ENCODE results near the gene RNF111.
"Not testable (repeated sequence)": the region's sequence is repeated elsewhere in the genome, so short reads cannot be mapped to it uniquely, and the experiment has no call there.

The RNF111 gene

DNA sequence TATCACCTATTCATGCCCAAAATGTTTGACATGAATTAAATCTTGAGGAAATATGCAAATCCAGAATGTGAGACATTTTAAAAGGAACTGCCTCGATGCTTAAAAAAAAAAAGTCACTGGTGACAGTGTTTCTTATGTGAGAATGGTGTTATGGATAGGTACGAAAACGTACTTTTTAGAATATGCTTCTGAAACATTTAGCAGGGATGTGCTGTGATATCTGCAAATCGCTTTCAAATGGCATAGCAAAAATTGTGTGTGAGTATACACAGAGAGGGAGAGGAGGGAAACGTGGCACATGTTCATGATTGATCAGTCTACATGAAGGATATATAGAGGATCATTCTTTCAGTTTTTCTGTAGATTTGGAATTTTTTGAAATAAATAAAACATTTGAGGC lies 133.5 kb downstream of the RNF111 start:
- TF ChIP-seq, protein P1, sequence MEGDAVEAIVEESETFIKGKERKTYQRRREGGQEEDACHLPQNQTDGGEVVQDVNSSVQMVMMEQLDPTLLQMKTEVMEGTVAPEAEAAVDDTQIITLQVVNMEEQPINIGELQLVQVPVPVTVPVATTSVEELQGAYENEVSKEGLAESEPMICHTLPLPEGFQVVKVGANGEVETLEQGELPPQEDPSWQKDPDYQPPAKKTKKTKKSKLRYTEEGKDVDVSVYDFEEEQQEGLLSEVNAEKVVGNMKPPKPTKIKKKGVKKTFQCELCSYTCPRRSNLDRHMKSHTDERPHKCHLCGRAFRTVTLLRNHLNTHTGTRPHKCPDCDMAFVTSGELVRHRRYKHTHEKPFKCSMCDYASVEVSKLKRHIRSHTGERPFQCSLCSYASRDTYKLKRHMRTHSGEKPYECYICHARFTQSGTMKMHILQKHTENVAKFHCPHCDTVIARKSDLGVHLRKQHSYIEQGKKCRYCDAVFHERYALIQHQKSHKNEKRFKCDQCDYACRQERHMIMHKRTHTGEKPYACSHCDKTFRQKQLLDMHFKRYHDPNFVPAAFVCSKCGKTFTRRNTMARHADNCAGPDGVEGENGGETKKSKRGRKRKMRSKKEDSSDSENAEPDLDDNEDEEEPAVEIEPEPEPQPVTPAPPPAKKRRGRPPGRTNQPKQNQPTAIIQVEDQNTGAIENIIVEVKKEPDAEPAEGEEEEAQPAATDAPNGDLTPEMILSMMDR (IDR thresholded peaks at IDR 0.05; ENCODE audit: insufficient read depth, low read depth, low read length, missing control alignments): no peak
- no peak overlapping the region for H3K4me3 ChIP-seq (ENCODE audit: low read length)
- DNase-seq (ENCODE audit: low read depth): no peak

DNA sequence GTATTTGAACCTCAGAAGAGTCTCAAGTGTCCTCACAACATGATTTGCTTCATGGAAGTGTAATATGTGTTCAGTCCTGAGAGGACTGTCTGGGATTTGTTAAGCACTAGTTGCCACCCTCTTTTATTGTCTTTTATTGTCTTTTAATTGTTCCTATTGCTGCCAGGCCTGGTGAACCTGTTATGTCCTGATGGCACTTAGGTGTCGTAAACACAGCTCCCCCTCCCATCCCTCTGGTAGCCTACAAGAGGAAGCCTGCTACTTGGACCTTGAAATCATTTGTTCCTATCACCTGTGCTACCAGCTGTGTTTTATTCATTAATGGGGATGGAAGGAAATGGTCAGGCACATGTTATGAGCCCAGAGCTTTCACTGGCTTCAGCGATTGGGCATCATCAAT lies 136.8 kb downstream of the RNF111 start:
- TF ChIP-seq, protein P1 (IDR thresholded peaks at IDR 0.05; ENCODE audit: insufficient read depth, low read depth, low read length, missing control alignments): no peak
- H3K4me3 ChIP-seq (ENCODE audit: low read length): no peak overlapping the region
- peak; percentile 18 for DNase-seq (ENCODE audit: low read depth)

DNA sequence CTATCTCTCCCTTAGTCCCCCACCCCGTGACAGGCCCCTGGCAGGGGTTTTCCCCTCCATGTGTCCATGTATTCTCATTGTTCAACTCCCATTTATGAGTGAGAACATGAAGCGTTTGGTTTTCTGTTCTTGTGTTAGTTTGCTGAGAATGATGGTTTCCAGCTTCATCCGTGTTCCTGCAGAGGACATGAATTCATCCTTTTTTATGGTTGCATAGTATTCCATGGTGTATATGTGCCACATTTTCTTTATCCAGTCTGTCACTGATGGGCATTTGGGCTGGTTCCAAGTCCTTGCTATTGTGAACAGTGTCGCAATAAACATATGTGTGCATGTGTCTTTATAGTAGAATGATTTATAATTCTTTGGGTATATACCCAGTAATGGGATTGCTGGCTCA lies 138.2 kb downstream of the RNF111 start:
- not testable (repeated sequence) for DNase-seq (ENCODE audit: low read depth); H3K4me3 ChIP-seq (ENCODE audit: low read length)

DNA sequence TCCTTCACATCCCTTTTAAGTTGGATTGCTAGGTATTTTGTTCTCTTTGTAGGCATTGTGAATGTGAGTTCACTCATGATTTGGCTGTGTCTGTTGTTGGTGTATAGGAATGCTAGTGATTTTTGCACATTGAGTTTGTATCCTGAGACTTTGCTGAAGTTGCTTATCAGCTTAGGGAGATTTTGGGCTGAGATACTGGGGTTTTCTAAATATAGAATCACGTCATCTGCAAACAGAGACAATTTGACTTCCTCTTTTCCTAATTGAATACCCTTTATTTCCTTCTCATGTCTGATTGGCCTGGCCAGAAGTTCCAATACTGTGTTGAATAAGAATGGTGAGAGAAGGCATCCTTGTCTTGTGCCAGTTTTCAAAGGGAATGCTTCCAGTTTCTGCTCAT lies 139.8 kb downstream of the RNF111 start:
- H3K4me3 ChIP-seq (ENCODE audit: low read length); DNase-seq (ENCODE audit: low read depth): not testable (repeated sequence)

DNA sequence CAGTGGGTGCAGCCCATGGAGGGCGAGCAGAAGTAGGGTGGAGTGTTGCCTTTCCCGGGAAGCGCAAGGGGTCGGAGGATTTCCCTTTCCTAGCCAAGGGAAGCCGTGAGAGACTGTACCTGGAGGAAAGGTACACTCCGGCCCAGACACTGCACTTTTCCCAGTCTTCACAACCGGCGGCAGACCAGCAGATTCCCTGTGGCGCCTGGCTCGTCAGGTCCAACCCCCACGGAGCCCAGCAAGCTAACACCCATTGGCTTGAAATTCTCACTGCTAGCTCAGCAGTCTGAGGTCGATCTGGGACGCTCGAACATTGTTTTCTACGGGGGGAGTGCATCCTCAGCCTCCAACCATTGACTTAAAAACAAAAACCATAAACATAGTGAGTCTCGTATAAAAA lies 144.0 kb downstream of the RNF111 start:
- TF ChIP-seq, protein P1 (IDR thresholded peaks at IDR 0.05; ENCODE audit: insufficient read depth, low read depth, low read length, missing control alignments): no peak
- H3K4me3 ChIP-seq (ENCODE audit: low read length): no peak overlapping the region
- DNase-seq (ENCODE audit: low read depth): no peak

DNA sequence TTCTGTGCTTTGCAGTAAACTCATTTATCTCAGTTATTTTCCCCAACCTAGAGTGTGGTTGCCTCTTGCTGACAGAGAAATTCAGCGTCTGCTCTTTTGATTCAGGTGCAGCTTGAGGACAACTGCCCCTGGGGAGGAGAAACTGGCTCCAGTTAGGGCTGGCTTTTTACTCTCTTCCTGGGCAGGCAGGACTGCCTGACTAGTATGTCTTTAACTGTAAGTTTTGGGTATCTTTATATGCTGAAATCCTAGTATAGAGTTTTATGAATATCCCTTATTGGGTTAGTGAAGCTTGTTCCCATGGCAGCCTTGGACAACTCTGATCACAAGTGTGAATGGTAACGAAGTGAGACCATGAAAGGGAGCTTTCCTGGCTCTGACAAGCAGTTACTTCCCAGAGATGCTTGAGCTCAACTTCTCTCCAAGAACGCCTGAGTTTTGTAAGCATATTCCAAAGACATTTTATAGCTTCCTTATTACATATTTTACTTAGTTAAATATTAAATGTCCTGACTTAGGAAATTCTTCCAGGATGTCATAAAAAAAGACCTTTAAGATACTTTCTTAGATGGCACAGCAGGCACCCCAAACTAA lies 144.6 kb downstream of the RNF111 start:
- TF ChIP-seq, protein P1 (IDR thresholded peaks at IDR 0.05; ENCODE audit: insufficient read depth, low read depth, low read length, missing control alignments): no peak
- no peak overlapping the region for H3K4me3 ChIP-seq (ENCODE audit: low read length)
- DNase-seq (ENCODE audit: low read depth): no peak

DNA sequence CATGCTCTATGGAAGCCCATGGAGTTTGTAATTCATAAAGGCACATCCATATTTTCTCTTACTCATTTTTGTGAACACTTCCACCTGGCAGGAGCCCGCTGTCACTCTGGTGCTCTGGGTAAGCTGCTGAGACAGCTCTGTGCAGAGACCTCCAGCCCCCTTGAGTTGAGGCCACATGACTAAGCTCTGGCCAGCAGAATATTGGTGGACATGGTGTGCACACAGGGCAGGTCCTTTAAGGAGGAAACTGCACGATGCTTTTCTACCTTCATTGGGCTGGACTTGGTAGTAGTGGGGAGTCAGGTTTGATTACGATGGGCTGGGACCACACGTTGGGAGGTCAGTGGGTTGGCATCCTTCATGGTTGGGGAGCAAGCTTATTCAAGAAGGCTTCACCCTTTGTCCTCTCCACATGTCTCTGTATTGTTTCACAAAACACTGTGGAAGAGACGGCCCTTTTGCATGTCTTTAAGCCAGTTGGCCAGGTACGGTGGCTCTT lies 146.5 kb downstream of the RNF111 start:
- no peak overlapping the region for H3K4me3 ChIP-seq (ENCODE audit: low read length)
- TF ChIP-seq, protein P1 (IDR thresholded peaks at IDR 0.05; ENCODE audit: insufficient read depth, low read depth, low read length, missing control alignments): no peak
- DNase-seq (ENCODE audit: low read depth): no peak

DNA sequence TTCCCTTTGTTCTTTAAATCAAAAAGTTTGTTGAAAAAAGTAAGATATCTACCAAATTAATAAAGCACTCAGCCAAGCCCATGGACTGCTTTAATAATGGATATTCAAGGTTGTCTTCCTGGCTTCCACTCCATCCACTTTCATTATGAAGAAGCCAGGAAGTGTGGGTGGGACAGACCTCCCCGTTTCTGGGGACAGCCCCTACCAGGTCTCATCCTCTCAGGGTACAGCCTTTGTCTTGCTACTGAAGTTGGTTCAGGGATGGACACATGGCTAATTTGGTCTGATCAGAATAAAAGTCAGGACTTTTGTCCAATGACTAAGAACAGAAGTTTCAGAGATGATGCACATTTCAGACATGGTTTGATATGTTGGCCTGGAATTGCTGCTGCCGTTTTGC lies 150.1 kb downstream of the RNF111 start:
- TF ChIP-seq, protein P1 (IDR thresholded peaks at IDR 0.05; ENCODE audit: insufficient read depth, low read depth, low read length, missing control alignments): no peak
- no peak for DNase-seq (ENCODE audit: low read depth)
- H3K4me3 ChIP-seq (ENCODE audit: low read length): no peak overlapping the region

Data from epithelial cell of esophagus (primary cell).